ENCODE measurements around the gene SAG.

SAG gene

GRCh38 chr2:233307565-233307964, at the start of gene SAG:
TSS of gene SAG (plus strand) at chr2:233307816. CDS start at chr2:233309190, 1,374 bp downstream.
- no peak for DNase-seq

GRCh38 chr2:233258211-233258610, 49.4 kb upstream of the SAG start:
- DNase-seq: no peak

GRCh38 chr2:233259730-233260129, 47.9 kb upstream of the SAG start:
- no peak for DNase-seq

GRCh38 chr2:233260661-233261060, 47.0 kb upstream of the SAG start:
- no peak for DNase-seq

GRCh38 chr2:233261819-233262555, 45.6 kb upstream of the SAG start:
- DNase-seq: no peak

GRCh38 chr2:233262562-233262961, 45.1 kb upstream of the SAG start:
- DNase-seq: no peak

- DNase-seq: no peak
These were observed 44.5 kb upstream of the SAG start for GRCh38 chr2:233263045-233263570.

GRCh38 chr2:233264667-233265066, 42.9 kb upstream of the SAG start:
- no peak for DNase-seq

- no peak for DNase-seq
These were observed 41.7 kb upstream of the SAG start for GRCh38 chr2:233265899-233266431.

- DNase-seq: no peak
These were observed 41.1 kb upstream of the SAG start for GRCh38 chr2:233266481-233266880.

- no peak for DNase-seq
These were observed 39.9 kb upstream of the SAG start for GRCh38 chr2:233267516-233268245.

- DNase-seq: no peak
These were observed 37.2 kb upstream of the SAG start for GRCh38 chr2:233270366-233270765.

- no peak for DNase-seq
These were observed 36.7 kb upstream of the SAG start for GRCh38 chr2:233270951-233271350.

- DNase-seq: no peak
These were observed 35.9 kb upstream of the SAG start for GRCh38 chr2:233271693-233272092.

- DNase-seq: no peak
These were observed 34.5 kb upstream of the SAG start for GRCh38 chr2:233273120-233273519.

- no peak for DNase-seq
These were observed 32.4 kb upstream of the SAG start for GRCh38 chr2:233275223-233275622.

GRCh38 chr2:233278921-233279320, 28.7 kb upstream of the SAG start:
- DNase-seq: no peak

- no peak for DNase-seq
These were observed 27.4 kb upstream of the SAG start for GRCh38 chr2:233280114-233280693.

- no peak for DNase-seq
These were observed 26.1 kb upstream of the SAG start for GRCh38 chr2:233281553-233281952.

GRCh38 chr2:233281992-233282603, 25.5 kb upstream of the SAG start:
- DNase-seq: no peak

GRCh38 chr2:233285921-233286320, 21.7 kb upstream of the SAG start:
- DNase-seq: no peak

GRCh38 chr2:233287871-233288270, 19.7 kb upstream of the SAG start:
- no peak for DNase-seq

- DNase-seq: no peak
These were observed 19.0 kb upstream of the SAG start for GRCh38 chr2:233288663-233289062.

Measured in SHP77 treated with DMSO at 0.1 percent for 48 hours (cell line).